Stomach (tissue), 4 donors: ENCODE results near the gene EDIL3.

Experiments used
- POLR2A ChIP-seq, 4 donors: fragments of 450-650 bp; IDR thresholded peaks; one replicate each; pipeline ENCODE4 v1.6.1; 2016; ENCODE audit warnings: antibody characterized with exemption in 4 of 4, control low read depth in 2 of 4, mild to moderate bottlenecking in 1 of 4, moderate library complexity in 1 of 4
- TF ChIP-seq, protein P1 (sequence below), 7 experiments: fragments of 450-650 bp in 4 of 7; fragments of 200-600 bp in 3 of 7; sonication (generic) in 3 of 7; IDR thresholded peaks; one replicate each; pipeline ENCODE4 v1.5.1; 2016 to 2019; ENCODE audit warnings: antibody characterized with exemption in 7 of 7, control low read depth in 2 of 7, mild to moderate bottlenecking in 1 of 7

DNA sequence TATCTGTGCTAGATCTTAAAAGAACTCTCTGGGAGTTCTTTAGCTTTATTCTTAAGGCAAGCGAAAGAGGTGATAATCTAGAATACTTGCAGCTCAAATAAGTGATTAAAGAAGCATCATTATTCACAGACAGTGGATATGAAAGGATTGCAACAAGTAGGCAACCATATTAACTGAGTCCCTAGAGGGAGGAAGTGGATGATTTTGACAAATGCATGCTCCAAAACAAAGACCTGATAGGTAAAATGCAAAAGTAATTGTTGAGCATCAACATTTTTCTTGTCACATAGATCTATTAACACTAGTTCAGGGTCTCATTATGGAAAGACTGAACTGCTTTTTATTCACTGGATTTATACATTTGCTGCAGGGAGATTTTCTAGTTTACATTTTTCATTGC is 109.1 kb downstream of the EDIL3 start:
- no peak for TF ChIP-seq POLR2A (IDR thresholded peaks at IDR 0.05)
- TF ChIP-seq, protein P1, sequence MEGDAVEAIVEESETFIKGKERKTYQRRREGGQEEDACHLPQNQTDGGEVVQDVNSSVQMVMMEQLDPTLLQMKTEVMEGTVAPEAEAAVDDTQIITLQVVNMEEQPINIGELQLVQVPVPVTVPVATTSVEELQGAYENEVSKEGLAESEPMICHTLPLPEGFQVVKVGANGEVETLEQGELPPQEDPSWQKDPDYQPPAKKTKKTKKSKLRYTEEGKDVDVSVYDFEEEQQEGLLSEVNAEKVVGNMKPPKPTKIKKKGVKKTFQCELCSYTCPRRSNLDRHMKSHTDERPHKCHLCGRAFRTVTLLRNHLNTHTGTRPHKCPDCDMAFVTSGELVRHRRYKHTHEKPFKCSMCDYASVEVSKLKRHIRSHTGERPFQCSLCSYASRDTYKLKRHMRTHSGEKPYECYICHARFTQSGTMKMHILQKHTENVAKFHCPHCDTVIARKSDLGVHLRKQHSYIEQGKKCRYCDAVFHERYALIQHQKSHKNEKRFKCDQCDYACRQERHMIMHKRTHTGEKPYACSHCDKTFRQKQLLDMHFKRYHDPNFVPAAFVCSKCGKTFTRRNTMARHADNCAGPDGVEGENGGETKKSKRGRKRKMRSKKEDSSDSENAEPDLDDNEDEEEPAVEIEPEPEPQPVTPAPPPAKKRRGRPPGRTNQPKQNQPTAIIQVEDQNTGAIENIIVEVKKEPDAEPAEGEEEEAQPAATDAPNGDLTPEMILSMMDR (IDR thresholded peaks at IDR 0.05), result no peak
